Activated CD8-positive, alpha-beta memory T cell treated with anti-CD3 and anti-CD28 coated beads for 1 hour (primary cell): ENCODE data around the gene PSMD7.
"Not testable (repeated sequence)": the region's sequence is repeated elsewhere in the genome, so short reads cannot be mapped to it uniquely, and the experiment has no call there.

Experiments
- DNase-seq, 2 donors: peaks; one replicate each; pipeline ENCODE4 v3.0.0-alpha.2; 2020; ENCODE audit warnings: low read depth in 1 of 2; ENCODE audit errors: extremely low read depth in 1 of 2

The PSMD7 gene

DNA sequence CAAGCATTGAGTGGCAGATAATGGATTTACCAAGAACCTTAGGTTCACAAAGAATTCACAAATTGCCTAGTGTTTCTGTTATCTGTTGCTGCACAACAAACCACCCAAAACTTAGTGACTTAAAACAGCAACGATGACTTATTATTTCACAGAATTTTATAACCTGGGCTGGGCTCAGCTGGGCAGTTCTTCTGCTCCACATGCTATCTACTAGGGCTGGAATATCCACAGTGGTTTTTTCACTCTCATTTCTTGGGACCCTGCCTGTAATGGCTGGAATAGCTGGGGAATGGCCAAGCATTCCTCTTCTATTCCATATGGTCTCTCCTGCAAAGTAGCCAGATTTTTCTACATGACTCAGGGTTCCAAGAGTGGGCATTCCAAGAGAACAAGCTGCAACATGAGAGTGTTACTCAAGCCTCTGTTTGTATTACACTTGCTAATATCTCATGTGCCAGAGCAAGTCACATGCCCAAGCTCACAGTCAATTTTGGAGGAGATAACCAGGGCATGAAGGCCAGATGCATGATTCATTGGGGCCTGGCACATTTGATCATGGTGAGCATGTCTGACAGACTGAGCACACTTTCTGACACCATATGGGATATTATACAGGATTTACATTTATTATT is 4.9 kb upstream of the PSMD7 start:
- DNase-seq, result no peak

DNA sequence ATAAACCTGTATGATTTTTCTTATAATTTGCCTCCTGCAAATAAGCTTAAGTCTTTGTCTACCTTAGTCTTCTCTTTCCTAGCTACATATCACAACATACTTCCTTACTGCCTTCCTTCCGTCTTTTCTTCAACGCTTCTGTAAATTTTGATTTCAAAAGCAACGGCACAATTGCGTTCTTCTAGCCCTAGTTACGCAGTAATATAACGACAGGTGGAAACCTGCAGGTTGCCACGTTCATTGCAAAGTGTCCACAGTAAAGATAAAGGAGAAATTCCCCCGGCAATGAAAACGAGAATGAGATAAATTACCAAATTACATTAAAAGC is 546 bp upstream of the PSMD7 start:
- DNase-seq, result no peak

DNA sequence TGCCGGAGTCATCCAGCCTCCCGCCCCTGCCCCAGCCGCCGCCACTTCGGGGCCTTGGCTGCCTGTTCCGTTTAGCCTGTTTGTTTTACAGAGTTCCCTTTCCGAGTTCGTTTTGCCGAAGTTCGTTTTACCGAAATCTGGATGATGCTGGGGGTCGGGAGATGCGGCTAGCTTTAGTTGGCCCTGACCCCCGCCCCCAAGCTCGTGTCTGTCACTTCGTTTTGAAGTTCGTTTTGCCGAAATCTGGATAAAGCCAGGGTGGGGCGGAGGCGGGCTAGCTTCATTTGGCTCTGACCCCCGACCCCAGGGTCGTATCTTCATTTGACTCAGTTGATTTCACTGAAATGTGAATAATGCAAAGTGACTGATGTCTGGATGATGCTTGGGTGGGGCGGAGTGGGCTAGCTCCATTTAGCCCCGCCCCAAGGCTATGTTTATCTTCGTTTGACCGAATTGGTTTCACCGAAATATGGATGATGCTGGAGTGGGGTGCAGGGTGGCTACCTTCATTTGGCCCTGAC is 591 bp downstream of the PSMD7 start:
- no peak for DNase-seq

DNA sequence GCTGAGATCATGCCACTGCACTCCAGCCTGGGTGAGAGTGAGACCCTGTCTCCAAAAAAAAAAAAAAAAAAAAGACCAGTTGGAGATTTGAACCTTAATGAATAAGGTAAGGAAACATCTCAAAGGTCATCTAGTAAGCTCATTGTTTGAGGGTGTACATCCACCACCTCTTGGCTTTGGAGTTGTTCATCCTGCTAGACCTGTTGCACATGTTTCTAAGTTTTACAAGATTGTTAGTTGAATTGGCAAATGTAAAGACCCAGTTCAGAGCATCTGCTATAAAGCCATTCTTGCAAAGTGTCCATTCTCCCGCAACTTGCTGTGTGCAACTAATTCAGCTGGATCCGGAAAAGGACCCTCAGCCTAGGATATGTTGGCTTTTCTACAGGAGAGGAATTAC is 1.5 kb downstream of the PSMD7 start:
- no peak for DNase-seq

DNA sequence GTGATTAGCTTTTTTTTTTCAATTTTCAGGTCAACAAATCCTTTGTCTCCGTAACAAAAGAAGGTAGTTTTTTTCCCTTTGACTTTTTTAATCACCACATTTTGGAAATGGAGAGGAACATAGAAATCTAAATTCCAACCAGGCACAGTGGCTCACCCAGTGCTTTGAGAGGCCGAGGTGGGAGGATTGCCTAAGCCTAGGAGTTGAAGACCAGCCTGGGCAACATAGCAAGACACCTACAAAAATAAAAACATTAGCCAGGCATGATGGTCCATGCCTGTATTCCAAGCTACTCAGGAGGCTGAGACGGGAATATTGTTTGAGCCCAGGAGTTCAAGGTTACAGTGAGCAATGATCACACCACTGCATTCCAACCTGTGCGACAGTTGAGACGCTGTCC is 5.7 kb downstream of the PSMD7 start:
- DNase-seq, result no peak

DNA sequence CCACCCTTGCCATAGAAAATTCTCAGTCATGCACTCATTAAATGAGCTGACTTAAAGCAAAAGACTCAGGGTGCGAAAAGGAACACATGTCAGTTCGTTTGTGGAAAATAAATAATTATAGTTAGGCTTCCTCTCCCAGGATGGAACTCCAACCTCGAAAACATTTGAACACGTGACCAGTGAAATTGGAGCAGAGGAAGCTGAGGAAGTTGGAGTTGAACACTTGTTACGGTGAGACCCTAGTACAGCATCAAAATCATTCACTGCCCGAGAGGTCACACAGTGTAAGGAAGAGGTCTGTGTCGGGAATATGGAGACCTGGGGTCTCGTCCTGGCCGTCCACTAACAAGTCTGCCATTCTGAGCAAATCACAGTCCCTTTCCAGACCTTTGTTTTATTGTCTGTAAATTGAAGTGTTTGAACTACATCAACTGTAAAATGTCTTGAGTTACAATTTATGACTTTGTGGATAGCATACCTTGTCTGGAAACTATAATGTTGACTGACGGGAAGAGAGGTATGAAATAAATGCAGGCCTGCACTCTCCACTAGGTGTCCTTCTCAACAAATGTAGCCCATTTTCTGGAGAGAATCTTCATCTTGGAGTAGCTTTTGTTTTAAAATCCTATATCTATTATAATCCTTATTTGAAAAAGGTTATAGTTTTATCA is 7.7 kb downstream of the PSMD7 start:
- DNase-seq, result no peak

DNA sequence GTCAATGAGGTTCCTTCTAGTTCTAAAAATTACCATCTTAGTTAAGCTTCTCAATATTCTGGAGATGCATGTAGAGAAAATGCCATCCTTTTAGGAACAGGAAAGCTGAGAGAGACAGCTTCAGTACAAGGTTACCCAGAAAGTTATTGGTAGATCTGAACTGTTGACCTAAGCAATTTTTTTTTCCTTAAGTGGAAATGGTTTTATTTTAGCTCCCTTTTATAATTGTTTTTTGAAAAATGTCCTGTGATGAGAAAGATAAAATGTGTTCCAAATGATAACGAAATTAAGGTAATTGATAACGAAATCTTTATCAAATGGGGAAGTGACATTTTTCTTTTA is 8.2 kb downstream of the PSMD7 start:
- DNase-seq, result no peak

DNA sequence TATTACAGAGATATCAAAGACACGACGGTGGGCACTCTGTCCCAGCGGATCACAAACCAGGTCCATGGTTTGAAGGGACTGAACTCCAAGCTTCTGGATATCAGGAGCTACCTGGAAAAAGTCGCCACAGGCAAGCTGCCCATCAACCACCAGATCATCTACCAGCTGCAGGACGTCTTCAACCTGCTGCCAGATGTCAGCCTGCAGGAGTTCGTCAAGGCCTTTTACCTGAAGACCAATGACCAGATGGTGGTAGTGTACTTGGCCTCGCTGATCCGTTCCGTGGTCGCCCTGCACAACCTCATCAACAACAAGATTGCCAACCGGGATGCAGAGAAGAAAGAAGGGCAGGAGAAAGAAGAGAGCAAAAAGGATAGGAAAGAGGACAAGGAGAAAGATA is 8.7 kb downstream of the PSMD7 start:
- no peak for DNase-seq

DNA sequence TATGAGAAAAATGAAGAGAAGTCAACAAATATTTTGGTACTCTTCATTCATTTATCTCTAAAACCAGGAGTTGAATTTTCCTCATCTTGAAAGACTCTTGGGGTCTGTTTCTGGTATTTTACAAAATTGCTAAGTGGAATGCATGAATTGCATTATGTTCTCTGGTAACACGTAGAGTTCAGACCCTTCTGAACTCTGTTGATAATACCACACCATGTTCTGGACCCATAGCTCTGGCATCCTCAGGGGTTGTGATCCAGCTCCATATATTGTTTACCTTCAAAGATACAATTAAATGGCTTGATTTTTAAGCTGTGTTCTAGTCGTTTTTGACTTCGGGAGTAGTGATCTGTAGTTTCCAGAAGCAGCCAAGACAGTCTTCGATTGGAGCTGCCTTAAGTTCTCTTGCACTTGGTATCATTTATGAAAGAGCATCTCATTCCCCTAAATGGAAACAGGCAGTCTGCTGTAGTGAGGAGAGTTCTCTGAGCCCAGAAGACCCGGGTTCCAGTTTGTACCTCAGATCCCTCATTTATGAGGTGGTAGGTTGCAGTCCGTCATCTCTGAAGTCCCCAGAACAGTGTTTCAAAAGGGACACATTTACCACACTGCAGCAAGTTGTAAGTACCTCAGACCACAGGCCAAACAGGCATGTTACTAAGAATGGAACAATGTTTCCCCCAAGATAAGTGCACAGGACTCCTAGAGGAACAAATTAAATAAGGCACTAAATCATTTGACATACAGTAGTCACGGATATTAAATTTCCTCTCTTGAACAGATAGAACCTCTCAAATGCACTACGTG is 9.6 kb downstream of the PSMD7 start:
- DNase-seq, result no peak

DNA sequence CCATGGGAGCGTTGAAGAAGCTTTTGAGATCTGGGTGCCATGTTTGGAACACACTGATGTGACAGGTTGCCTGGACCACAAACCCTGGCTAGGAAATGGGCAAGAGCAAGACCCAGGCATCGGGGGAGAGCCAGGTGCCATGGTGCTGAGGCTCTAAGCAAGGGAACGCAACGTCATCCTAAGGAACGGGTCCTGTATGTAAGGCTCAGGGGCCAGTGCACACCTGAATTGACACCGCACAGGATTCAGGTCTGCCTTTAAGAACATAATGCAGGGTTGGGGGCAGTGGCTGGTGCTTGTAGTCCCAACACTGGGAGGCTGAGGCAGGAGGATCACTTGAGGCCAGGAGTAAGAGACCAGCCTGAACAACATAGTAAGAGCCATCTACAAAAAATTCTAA is 10.8 kb downstream of the PSMD7 start:
- DNase-seq, result no peak

DNA sequence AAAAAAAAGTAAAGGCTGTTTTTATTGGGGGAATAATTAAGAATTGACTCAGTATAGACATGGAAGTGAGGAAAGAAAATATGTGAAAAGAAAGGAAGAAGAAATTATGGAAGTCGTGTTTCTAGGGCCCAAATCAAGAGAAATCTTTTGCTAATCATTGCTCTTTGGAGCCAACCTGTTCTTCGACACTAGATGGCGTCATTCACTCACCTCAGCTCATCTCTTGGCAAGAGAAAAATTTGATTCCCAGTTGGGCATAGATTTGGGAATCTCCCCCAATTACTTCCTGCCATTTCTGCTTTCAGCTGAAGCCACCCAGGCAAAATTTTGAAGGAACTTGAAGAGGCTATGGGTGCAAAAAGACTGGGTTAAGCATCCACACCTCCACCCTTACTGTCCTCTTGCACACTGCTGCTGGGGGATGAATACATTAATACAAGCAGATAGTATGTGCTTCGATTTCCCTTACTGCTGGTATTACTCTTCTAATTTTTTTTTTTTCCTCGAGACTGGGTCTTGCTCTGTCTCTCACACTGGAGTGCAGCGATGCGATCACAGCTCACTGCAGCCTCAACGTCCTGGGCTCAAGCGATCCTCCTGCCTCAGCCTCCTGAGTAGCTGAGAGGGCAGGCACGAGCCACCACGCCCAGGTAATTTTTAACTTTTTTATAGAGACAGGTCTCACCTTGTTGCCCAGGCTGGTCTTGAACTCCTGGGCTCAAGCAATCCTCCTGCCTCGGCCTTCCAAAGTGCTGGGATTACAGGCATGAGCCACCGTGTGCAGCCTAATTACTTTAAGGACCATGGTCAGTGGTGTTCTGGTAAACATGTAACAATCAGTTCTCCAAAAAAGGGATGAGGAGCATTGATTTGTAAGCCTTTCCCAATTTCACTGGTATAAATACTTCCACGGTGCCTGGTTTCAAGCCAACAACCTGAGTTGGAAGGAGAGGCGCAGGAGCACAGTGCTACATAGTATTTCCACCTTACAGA is 13.5 kb downstream of the PSMD7 start:
- DNase-seq, result no peak

DNA sequence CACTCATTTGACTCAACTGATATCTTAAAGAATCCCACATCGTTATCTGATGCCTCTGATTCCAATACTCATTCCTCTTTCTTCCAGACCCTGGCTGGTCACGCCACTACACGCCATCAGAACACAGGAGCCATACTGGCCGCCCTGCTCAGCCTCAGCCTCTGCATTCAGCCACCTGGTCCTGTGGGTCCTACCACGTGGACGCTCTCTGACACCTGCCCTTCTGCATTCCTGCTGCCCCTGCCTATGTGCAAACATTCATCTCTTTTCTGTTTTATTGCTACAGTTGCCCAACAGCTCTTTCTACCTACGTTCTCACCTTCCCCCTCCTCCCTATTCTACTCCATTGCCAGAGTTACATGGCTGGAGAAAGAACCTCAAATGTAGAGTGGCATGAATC is 18.4 kb downstream of the PSMD7 start:
- DNase-seq, result no peak

DNA sequence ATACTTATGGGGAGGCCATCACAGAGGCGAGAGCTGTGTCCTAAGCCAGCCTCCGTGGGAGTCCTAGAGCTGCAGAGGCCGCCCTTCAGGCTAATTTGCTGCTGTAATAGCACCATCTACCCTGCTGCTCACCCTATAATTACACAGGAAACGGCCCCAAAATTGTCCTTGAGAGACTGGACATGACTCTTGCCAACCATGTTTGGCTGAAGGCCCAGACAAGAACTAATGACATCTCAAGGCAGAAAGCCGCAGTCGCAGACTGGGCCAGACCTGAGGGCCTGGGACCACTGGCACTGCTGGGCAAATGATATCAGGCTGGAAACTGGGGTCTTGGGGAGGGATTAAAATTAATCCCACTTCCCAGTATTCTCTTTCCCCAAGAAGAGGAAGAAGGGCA is 24.1 kb downstream of the PSMD7 start:
- DNase-seq, result no peak

DNA sequence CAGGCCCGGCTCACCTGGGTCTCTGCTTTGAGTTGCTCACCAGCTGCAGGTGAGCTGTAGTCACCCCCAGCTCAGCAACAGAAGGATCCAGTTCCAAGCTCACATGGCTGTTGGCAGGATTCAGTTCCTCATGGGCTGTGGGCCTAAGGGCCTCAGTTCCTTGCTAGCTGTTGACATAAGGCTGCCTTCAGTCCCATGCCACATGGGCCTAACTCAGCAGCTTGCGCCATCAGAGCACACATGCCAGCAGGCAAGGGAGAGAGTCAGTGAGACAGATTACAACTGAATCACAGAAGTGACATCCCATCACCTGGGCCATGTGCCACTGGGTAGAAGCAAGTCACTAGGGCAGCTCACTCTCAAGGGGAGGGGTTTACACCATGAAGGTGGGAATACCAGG is 24.7 kb downstream of the PSMD7 start:
- no peak for DNase-seq

DNA sequence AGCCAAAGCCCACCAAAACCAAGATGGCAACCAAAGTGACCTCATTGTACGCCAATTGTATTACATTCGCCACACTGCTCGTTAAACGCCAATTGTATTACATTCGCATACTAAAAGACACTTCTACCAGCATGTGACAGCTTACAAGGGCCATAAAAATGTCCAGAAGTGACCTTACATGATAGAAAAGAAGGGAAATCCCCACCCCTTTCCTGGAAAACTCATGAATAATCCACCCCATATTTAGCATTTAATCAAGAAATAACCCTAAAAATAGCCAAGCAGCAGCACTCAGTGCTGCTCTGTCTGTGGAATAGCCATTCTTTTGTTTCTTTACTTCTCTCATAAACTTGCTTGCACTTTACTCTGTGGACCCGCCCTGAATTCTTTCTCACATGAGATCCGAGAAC is 25.7 kb downstream of the PSMD7 start:
- no peak for DNase-seq

DNA sequence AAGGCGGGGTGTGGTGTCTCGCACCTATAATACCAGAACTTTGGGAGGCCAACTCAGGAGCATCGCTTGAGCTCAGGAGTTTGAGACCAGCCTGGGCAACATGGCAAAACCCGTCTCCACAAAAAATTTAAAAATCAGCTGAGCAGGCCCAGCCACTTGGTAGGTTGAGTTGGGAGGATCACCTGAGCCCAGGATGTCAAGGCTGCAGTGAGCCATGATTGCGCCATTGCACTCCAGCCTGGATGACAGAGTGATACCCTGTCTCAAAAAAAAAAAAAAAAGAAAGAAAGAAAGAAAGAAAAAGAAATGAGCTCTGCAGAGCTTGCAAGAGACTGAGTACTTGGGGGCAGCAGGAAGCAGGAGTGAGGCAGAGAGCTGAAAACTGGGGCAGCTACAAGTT is 28.2 kb downstream of the PSMD7 start:
- DNase-seq, result not testable (repeated sequence)

DNA sequence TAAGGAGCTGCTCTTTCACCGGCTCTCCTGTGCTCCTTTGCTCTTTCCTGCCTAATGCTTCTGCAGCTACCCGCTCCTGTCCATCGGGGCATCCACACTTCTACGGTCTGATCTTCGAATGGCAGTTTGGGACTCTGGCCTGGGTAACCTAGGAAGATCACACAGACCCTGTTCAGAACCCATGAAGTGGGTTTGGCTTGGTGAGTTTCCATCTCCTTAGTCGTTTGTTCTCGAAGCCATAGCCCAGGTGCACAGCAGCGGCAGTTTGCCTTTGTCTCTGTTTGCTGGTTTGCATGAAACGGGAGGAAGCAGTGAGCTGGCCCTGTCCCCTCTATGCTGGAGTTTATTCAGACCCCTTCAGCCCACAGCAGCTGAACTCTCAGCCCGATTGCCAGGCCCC is 29.0 kb downstream of the PSMD7 start:
- DNase-seq, result no peak

DNA sequence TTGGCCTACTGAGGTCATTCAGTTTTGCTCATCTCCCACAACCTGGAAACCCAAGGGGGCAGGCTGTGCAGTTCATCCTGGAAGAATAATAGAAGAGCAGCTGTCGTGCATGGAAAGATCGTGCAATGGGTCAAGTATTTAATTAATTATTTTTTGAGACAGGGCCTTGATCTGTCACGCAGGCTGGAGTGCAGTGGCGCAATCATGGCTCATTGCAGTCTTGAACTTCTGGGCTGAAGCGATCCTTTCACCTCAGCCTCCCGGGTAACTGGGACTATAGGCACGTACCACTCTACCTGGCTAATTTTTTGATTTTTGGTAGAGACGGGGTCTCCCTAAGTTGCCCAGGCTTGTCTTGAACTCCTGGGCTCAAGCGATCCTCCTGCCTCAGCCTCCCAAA is 31.7 kb downstream of the PSMD7 start:
- not testable (repeated sequence) for DNase-seq

DNA sequence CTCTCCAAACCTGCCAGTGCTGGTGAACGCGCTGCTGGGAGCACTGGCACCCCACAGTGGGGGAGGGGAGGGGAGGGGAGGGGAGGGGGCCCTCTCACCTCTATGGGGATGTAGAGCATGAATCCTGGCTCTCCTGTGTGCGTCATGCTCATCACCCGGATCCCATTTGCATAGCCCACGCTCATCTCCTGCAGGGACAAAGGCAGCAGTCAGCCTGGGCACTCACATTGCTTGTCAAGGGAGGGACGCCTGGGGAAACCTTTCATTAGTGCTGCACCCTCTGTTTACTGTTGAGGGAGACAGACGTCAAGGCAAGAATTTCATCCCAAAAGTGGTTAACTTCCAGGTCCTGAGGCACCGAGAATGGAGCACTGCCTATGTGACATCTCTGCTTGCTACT is 35.9 kb downstream of the PSMD7 start:
- not testable (repeated sequence) for DNase-seq

DNA sequence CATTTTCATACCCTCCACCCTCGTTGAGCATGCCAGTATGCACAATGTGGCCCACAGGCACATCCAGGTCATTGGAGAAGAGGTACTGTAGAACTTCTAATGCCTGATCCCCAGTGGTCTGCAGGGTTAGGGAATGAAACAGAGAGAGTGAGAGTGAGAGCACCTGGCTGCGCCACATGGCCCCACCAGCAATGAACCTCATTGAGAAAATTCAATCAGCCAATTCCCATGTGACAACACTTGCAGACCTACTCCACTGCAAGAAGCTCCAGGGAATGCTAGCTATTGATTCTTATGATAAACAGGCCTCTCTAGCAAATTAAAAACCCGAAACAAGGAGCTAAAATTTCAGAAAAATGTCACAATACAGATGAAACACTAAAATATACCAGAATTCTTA is 40.9 kb downstream of the PSMD7 start:
- DNase-seq, result not testable (repeated sequence)

DNA sequence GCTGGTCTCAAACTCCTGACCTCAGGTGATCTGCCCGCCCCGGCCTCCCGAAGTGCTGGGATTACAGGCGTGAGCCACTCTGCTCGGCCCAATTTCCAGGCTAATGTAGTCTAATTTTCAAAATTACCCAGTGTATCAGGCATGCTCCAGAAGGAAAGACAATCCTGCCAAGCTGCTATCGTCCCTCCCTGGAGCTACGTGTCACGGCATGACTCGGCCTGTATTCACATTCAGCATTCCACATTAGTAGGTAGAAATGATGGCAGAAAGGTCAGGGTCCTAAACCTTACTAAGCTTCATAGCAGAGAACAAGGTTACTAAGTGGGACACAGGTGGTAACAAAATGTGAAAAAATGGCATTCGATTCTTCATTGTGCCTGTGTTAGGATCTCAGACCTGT is 42.6 kb downstream of the PSMD7 start:
- not testable (repeated sequence) for DNase-seq
